ENCODE results near the gene VEZT. TPM values are rescaled to one million over a fixed set of nuclear protein-coding genes. Genes with fewer than 3 reads are reported as not detected.

Gene VEZT
- total RNA-seq, 1 experiment from 2014 or later = 46.4 TPM

GRCh38 chr12:95269892-95270291 lies 52.3 kb downstream of the VEZT start:
- no peaks in the 10 kb centered on the region for H3K9me2 ChIP-seq (ENCODE audit: insufficient read depth)
- RAD21 ChIA-PET (ENCODE audit: low non-redundant PET in 1 of 2, low total read pairs in 2 of 2, uncharacterized antibody in 2 of 2, unreplicated experiment in 2 of 2) = no interaction called here
- no peak overlapping the region for H3K4me2 ChIP-seq (ENCODE audit: low read length)
- H3K9ac ChIP-seq (ENCODE audit: low read length) = no peak overlapping the region
- no peak for DNase-seq (ENCODE audit: low read depth, low spot score)
- no peaks in the 10 kb centered on the region for H4K20me1 ChIP-seq (ENCODE audit: insufficient read depth)
- no peaks in the 10 kb centered on the region for H3K9me3 ChIP-seq (ENCODE audit: control insufficient read depth in 1 of 2, insufficient read depth in 1 of 2, low read depth in 1 of 2, low read length in 2 of 2)
- no peak for ATAC-seq
- no peaks in the 10 kb centered on the region for H3K27me3 ChIP-seq (ENCODE audit: insufficient read depth, low read length)
- no peaks in the 10 kb centered on the region for H3K4me1 ChIP-seq (ENCODE audit: control insufficient read depth in 1 of 2, insufficient read depth in 2 of 2, low read length in 2 of 2)
- H3K4me3 ChIP-seq (replicated peaks in 1 of 2; ENCODE audit: low read depth in 1 of 2, low read length in 2 of 2) = no peak overlapping the region
- BruUV-seq (replicated peaks) = no TSS peak
- TF ChIP-seq EZH2 (IDR thresholded peaks at IDR 0.05) (no peak), EGR1 (IDR thresholded peaks at IDR 0.05; ENCODE audit: low read depth) (no peak), ZNF274 (IDR thresholded peaks at IDR 0.05; ENCODE audit: low read depth, low read length) (no peak), ELF1 (IDR thresholded peaks at IDR 0.05; ENCODE audit: borderline replicate concordance, low read depth) (no peak), JUND (IDR thresholded peaks at IDR 0.05) (no peak), EZH2phosphoT487 (IDR thresholded peaks at IDR 0.05; ENCODE audit: borderline replicate concordance) (no peak), CEBPB (IDR thresholded peaks at IDR 0.05; ENCODE audit: low read depth) (no peak), SIN3A (IDR thresholded peaks at IDR 0.05; ENCODE audit: low read depth) (no peak), RAD21 (IDR thresholded peaks at IDR 0.05; ENCODE audit: low read depth) (no peak), POLR2AphosphoS5 (IDR thresholded peaks at IDR 0.05; ENCODE audit: low read depth, low read length) (no peak), SRF (IDR thresholded peaks at IDR 0.05; ENCODE audit: low read depth) (no peak), TCF7L2 (IDR thresholded peaks at IDR 0.05; ENCODE audit: borderline replicate concordance, extremely low read depth, insufficient read depth, insufficient read length) (no peak)
- TF ChIP-seq, protein P1, sequence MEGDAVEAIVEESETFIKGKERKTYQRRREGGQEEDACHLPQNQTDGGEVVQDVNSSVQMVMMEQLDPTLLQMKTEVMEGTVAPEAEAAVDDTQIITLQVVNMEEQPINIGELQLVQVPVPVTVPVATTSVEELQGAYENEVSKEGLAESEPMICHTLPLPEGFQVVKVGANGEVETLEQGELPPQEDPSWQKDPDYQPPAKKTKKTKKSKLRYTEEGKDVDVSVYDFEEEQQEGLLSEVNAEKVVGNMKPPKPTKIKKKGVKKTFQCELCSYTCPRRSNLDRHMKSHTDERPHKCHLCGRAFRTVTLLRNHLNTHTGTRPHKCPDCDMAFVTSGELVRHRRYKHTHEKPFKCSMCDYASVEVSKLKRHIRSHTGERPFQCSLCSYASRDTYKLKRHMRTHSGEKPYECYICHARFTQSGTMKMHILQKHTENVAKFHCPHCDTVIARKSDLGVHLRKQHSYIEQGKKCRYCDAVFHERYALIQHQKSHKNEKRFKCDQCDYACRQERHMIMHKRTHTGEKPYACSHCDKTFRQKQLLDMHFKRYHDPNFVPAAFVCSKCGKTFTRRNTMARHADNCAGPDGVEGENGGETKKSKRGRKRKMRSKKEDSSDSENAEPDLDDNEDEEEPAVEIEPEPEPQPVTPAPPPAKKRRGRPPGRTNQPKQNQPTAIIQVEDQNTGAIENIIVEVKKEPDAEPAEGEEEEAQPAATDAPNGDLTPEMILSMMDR (IDR thresholded peaks at IDR 0.05 in 2 of 3, conservative IDR thresholded peaks at IDR 0.05 in 1 of 3; ENCODE audit: borderline replicate concordance in 1 of 3, insufficient read depth in 1 of 3, low read depth in 2 of 3, low read length in 2 of 3) = no peak
- TF ChIP-seq, protein P2, sequence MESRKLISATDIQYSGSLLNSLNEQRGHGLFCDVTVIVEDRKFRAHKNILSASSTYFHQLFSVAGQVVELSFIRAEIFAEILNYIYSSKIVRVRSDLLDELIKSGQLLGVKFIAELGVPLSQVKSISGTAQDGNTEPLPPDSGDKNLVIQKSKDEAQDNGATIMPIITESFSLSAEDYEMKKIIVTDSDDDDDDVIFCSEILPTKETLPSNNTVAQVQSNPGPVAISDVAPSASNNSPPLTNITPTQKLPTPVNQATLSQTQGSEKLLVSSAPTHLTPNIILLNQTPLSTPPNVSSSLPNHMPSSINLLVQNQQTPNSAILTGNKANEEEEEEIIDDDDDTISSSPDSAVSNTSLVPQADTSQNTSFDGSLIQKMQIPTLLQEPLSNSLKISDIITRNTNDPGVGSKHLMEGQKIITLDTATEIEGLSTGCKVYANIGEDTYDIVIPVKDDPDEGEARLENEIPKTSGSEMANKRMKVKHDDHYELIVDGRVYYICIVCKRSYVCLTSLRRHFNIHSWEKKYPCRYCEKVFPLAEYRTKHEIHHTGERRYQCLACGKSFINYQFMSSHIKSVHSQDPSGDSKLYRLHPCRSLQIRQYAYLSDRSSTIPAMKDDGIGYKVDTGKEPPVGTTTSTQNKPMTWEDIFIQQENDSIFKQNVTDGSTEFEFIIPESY (IDR thresholded peaks at IDR 0.05; ENCODE audit: extremely low read depth, insufficient replicate concordance, low read length) = no peak
- TF ChIP-seq, protein P3, sequence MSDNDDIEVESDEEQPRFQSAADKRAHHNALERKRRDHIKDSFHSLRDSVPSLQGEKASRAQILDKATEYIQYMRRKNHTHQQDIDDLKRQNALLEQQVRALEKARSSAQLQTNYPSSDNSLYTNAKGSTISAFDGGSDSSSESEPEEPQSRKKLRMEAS (IDR thresholded peaks at IDR 0.05) = no peak
- TF ChIP-seq, protein P4, sequence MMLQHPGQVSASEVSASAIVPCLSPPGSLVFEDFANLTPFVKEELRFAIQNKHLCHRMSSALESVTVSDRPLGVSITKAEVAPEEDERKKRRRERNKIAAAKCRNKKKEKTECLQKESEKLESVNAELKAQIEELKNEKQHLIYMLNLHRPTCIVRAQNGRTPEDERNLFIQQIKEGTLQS (IDR thresholded peaks at IDR 0.05) = no peak
- H2AFZ ChIP-seq (ENCODE audit: low read depth, low read length, poor library complexity, severe bottlenecking) = no peak overlapping the region
- POLR2A ChIA-PET = no interaction called here
- intact Hi-C loops (cut with micrococcal nuclease) = no loop called here
- H3K27ac ChIP-seq (ENCODE audit: low read depth, low read length) = no peak overlapping the region
- H3K79me2 ChIP-seq (ENCODE audit: insufficient read depth, low read length) = no peaks in the 10 kb centered on the region
- CTCF ChIA-PET = no interaction called here
- H3K36me3 ChIP-seq (ENCODE audit: control insufficient read depth in 1 of 2, insufficient read depth in 2 of 2, low read length in 2 of 2) = peaks cover 11 to 12% of the 10 kb centered on the region in 2 experiments; a peak in 3 of 4 replicates

Data from HCT116 (cell line).